Gastrocnemius medialis (tissue), 4 donors: Measurements from ENCODE around the gene ARHGAP32. TPM values are rescaled to one million over a fixed set of nuclear protein-coding genes. Genes with fewer than 3 reads are reported as not detected.

Experiments used
- ATAC-seq, 2 donors: fragments of 150-250 bp; one replicate each; pipeline ENCODE4 v1.9.1; 2016
- DNase-seq, 2 donors: peaks; one replicate each; pipeline ENCODE4 v3.0.0-alpha.2; 2019
- H3K27ac ChIP-seq, 4 donors: fragments of 200-600 bp; sonication (generic); 1 replicate in 1 of 4; 2 replicates in 3 of 4; pipeline ENCODE4 v1.5.1; 2016 to 2018; ENCODE audit warnings: mild to moderate bottlenecking in 2 of 4, moderate library complexity in 1 of 4
- H3K27me3 ChIP-seq, 3 donors: fragments of 200-600 bp; sonication (generic) in 2 of 3; 1 replicate in 1 of 3; 2 replicates in 2 of 3; pipeline versions ENCODE4 v1.5.1 to v1.6.0; 2016 to 2019; ENCODE audit warnings: mild to moderate bottlenecking in 1 of 3, moderate library complexity in 1 of 3
- H3K36me3 ChIP-seq, 2 donors: fragments of 200-600 bp; sonication (generic) in 1 of 2; one replicate each; pipeline ENCODE4 v1.5.1; 2017 to 2018
- H3K4me1 ChIP-seq, 2 donors: fragments of 200-600 bp; sonication (generic) in 1 of 2; one replicate each; pipeline ENCODE4 v1.5.1; 2016 to 2017; ENCODE audit warnings: mild to moderate bottlenecking in 2 of 2
- H3K4me3 ChIP-seq, 4 donors: fragments of 200-600 bp; sonication (generic) in 3 of 4; 1 replicate in 1 of 4; 2 replicates in 3 of 4; pipeline ENCODE4 v1.5.1; 2016 to 2019; ENCODE audit warnings: mild to moderate bottlenecking in 2 of 4
- H3K9me3 ChIP-seq, 3 donors: fragments of 200-600 bp; sonication (generic) in 2 of 3; 1 replicate in 1 of 3; 2 replicates in 2 of 3; pipeline ENCODE4 v1.5.1; 2016 to 2019
- CTCF ChIP-seq, 5 experiments: fragments of 450-650 bp in 3 of 5; fragments of 200-600 bp in 2 of 5; sonication (generic) in 2 of 5; IDR thresholded peaks in 4 of 5; conservative IDR thresholded peaks in 1 of 5; 1 replicate in 4 of 5; 2 replicates in 1 of 5; pipeline ENCODE4 v1.5.1; 2016 to 2019; ENCODE audit warnings: antibody characterized with exemption in 5 of 5, mild to moderate bottlenecking in 3 of 5, moderate library complexity in 3 of 5
- POLR2A ChIP-seq, 2 donors: fragments of 450-650 bp; IDR thresholded peaks; one replicate each; pipeline ENCODE4 v1.6.1; 2017; ENCODE audit warnings: antibody characterized with exemption in 2 of 2, mild to moderate bottlenecking in 2 of 2, moderate library complexity in 2 of 2
- in situ Hi-C, 4 donors: fragments of 200-750 bp; cut with MboI; loops; one replicate each; pipeline versions ENCODE4 v1.15.0 to v1.8.0; 2017; ENCODE audit warnings: low sequenced_read_pairs in 4 of 4
- intact Hi-C: fragments of 100-400 bp; cut with DNase I; formaldehyde crosslinking; loops from one replicate; pipeline ENCODE4 v1.15.1; 2023; ENCODE audit warnings: low total_unique reads
- total RNA-seq, 4 donors: library from RNA; depleted of rRNA; stranded (reverse); fragments of >200 nt; gene quantifications; one replicate each; pipeline versions ENCODE4 v1.1.0 to v1.2.3, GENCODE V29; 2016

ARHGAP32 gene
- total RNA-seq, 4 donors from 2014 or later: 5.6 to 17.0 (median 7.8) TPM

GRCh38 chr11:129018991-129019390, 173.1 kb downstream of the ARHGAP32 start:
- DNase-seq (no peak), ATAC-seq (no peak)
- TF ChIP-seq POLR2A (IDR thresholded peaks at IDR 0.05) (no peak), CTCF (IDR thresholded peaks at IDR 0.05 in 4 of 5, conservative IDR thresholded peaks at IDR 0.05 in 1 of 5) (no peak)
- peaks cover 12 to 13% of the 10 kb centered on the region in 2 donors for H3K4me1 ChIP-seq
- no peaks in the 10 kb centered on the region for H3K27me3 ChIP-seq
- intact Hi-C loops (no loop called here), in situ Hi-C loops (loop anchor here in 1 of 4 donors (25.0 kb wide), 2 partner anchors 107 to 318 kb away; no protein-coding TSS in a partner anchor)
- no peak overlapping the region for H3K4me3 ChIP-seq
- no peaks in the 10 kb centered on the region for H3K9me3 ChIP-seq
- H3K36me3 ChIP-seq: no peaks in the 10 kb centered on the region
- H3K27ac ChIP-seq: no peak overlapping the region

GRCh38 chr11:129018126-129018525, 174.0 kb downstream of the ARHGAP32 start:
- no peak for DNase-seq
- in situ Hi-C loops: loop anchor here in 1 of 4 donors (25.0 kb wide), 2 partner anchors 106 to 319 kb away; no protein-coding TSS in a partner anchor
- ATAC-seq: no peak
- H3K27ac ChIP-seq: no peak overlapping the region
- H3K9me3 ChIP-seq: no peaks in the 10 kb centered on the region
- H3K36me3 ChIP-seq: no peaks in the 10 kb centered on the region
- intact Hi-C loops: no loop called here
- TF ChIP-seq POLR2A (IDR thresholded peaks at IDR 0.05) (no peak), CTCF (IDR thresholded peaks at IDR 0.05 in 4 of 5, conservative IDR thresholded peaks at IDR 0.05 in 1 of 5) (no peak)
- H3K4me3 ChIP-seq: no peak overlapping the region
- H3K27me3 ChIP-seq: no peaks in the 10 kb centered on the region
- H3K4me1 ChIP-seq: peaks cover 12 to 13% of the 10 kb centered on the region in 2 donors

- in situ Hi-C loops (loop anchor here in 1 of 4 donors (25.0 kb wide), 2 partner anchors 102 to 323 kb away; no protein-coding TSS in a partner anchor), intact Hi-C loops (no loop called here)
- H3K4me1 ChIP-seq: no peaks in the 10 kb centered on the region
- no peak overlapping the region for H3K4me3 ChIP-seq
- no peaks in the 10 kb centered on the region for H3K27me3 ChIP-seq
- no peak overlapping the region for H3K27ac ChIP-seq
- no peaks in the 10 kb centered on the region for H3K36me3 ChIP-seq
- DNase-seq: no peak
- H3K9me3 ChIP-seq: no peaks in the 10 kb centered on the region
- ATAC-seq: no peak
- TF ChIP-seq POLR2A (IDR thresholded peaks at IDR 0.05) (no peak), CTCF (IDR thresholded peaks at IDR 0.05 in 4 of 5, conservative IDR thresholded peaks at IDR 0.05 in 1 of 5) (no peak)
These were observed 178.2 kb downstream of the ARHGAP32 start for GRCh38 chr11:129013737-129014475.

- DNase-seq (no peak), ATAC-seq (no peak)
- Histone ChIP-seq H3K36me3 (no peaks in the 10 kb centered on the region), H3K9me3 (no peaks in the 10 kb centered on the region), H3K27me3 (no peaks in the 10 kb centered on the region), H3K4me3 (no peak overlapping the region), H3K27ac (no peak overlapping the region), H3K4me1 (no peaks in the 10 kb centered on the region)
- no peak for TF ChIP-seq POLR2A (IDR thresholded peaks at IDR 0.05)
- no peak for TF ChIP-seq CTCF (IDR thresholded peaks at IDR 0.05 in 4 of 5, conservative IDR thresholded peaks at IDR 0.05 in 1 of 5)
- in situ Hi-C loops (loop anchor here in 1 of 4 donors (25.0 kb wide), 2 partner anchors 101 to 324 kb away; no protein-coding TSS in a partner anchor), intact Hi-C loops (no loop called here)
These were observed 179.2 kb downstream of the ARHGAP32 start for GRCh38 chr11:129012880-129013279.
